ENCODE measurements around the gene ZIC1.

ZIC1 gene

GRCh38 chr3:147409143-147410115 is at the start of gene ZIC1:
ZIC1 (plus strand) TSS chr3:147409365; CDS start chr3:147410113, 748 bp downstream.
- DNase-seq = no peak

DNA sequence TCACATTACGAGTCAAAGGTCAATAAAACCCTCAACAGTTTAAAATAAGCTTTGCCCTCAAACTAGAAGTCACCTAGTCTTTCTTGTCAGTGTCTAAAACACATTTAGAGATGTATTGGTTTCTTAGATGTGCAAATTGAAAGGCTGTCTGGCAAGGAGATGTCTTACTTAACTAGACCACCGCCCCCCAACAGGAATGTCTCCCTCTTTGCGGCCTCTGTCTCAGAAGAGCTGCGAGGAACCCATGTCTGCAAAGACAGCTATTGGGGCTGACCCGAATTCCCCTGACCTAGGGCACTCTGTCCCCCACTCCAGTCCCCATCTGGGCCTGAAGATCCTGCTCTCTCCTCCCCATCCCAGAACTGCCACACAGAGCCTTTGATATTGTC is 49.1 kb upstream of the ZIC1 start:
- DNase-seq = no peak

- DNase-seq = peak in 1 of 2 experiments; percentile 59
Observed at GRCh38 chr3:147360646-147361453, 48.3 kb upstream of the ZIC1 start.

GRCh38 chr3:147361454-147362420 is 47.4 kb upstream of the ZIC1 start:
- peak; percentile 33 to 62 for DNase-seq

GRCh38 chr3:147364771-147365170 is 44.4 kb upstream of the ZIC1 start:
- no peak for DNase-seq

DNA sequence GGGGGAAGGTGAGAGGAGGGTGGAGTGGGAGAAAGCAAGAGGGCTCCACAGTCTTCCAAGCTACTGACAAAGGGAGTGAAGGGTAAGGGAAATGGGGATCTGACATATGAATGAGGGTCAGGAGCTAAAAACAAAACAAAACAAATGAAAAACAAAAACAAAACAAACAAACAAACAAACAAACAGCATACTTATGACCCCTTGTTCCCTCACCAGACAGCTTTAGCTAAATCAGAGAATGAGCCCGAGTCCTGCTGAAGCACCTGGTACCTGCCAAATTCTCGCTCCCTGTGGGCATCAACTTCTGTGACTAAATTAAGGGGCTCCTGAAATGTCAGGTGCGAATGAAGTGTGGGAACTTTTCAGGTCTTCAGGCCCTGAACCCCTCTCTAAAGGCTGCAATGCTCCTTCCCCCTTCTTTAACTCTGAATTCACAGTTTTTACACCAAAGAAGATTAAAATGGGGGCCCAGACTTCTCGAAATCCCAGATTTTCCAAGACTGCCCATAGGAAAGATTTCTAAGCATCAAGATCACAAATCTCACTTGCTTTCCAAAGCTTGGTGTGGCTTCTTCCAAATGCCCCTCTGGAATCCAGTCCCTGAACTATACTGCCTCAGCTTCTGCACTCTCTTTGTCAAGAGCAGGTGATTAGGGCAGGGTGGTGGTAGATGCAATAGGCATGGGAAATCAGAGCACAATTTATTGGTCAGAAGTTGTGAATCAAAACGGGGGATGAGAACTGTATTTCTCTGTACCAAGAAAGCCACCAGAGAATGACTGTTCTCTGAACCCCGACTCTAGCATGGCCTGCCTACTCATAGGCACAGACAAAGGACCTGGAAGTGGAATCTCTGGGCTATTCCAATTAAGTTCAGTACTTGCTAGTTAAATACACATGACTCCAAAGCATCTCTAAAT is 43.7 kb upstream of the ZIC1 start:
- no peak for DNase-seq

GRCh38 chr3:147367676-147368075 is 41.5 kb upstream of the ZIC1 start:
- DNase-seq = no peak

GRCh38 chr3:147368151-147368550 is 41.0 kb upstream of the ZIC1 start:
- DNase-seq = no peak

DNA sequence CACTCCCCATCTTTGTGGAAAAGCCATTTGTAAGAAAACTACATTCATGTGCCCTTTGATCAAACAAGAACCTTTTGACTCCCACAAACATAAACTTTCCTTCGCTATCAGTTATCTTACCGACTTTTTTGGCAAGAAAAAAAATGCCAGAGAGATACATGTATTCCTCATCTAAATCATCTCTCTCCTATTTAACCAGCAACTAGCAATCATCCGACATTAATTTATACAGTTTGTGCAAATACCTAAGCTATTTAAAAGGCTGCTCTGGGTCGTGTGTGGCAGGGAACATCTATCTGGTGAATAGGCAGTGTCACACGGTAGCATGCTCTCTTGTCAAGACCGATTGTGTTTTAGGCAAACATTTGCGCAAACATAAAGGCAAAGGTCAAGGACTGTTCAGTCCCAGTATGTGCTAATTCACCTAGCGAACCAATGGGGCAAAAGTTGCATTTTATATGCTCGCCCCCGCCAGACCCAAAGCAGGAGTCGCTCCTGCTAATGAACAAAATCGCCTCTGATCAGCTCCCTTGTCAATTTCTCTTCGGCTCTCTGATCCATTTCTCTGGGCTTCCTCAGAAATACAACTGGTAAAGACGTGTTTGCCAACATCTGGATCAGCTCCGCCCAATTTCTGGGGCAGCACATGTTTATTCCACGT is 40.5 kb upstream of the ZIC1 start:
- DNase-seq = no peak

GRCh38 chr3:147369231-147369630 is 39.9 kb upstream of the ZIC1 start:
- DNase-seq = no peak

GRCh38 chr3:147369661-147370123 is 39.5 kb upstream of the ZIC1 start:
- no peak for DNase-seq

DNA sequence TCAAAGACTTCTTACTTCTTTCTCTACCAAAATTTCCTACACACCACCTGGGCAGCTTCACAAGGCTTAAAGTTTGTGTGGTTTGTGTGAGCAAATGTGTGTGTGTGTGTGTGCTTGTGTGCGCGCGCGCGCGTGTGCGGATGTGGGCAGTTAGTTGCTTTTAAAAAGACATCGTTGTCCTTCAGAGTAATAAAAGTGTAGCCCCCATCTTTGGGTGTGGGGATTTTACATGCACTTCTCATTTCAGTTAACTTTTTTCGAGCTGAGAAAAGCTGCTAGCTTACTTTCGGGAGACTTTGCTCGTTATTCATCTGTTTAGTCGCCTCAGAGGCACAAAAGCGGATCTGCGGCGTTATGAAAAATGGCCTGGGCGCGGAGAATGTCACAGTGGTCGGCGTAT is 38.8 kb upstream of the ZIC1 start:
- no peak for DNase-seq

GRCh38 chr3:147371140-147371539 is 38.0 kb upstream of the ZIC1 start:
- DNase-seq = no peak

DNA sequence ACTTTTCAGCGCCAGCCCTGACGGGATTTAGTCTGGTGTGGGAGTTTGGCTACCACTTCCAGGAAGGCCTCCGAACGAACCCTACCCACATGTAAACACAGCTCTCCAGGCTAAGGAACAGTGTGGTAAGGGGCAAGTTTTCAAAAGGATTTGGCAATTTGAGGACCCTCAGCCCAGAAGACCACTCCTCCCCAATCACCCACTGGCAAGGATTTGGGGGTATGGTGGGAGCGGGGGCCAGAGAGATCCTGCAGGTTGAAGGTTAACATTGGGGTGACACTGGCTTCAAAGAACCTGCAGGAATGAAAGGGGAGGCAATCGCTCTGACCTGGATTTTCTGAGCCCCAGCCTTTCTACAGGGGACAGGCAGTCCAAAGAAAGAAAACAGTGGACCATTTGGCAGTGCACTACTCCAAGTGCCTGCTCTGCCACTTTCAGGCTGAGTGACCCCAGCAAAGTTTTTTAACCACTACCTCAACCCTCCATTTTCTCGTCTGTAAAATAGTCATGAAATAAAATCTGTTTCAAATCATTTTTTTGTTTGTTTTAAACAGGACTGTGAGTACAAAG is 37.3 kb upstream of the ZIC1 start:
- no peak for DNase-seq

DNA sequence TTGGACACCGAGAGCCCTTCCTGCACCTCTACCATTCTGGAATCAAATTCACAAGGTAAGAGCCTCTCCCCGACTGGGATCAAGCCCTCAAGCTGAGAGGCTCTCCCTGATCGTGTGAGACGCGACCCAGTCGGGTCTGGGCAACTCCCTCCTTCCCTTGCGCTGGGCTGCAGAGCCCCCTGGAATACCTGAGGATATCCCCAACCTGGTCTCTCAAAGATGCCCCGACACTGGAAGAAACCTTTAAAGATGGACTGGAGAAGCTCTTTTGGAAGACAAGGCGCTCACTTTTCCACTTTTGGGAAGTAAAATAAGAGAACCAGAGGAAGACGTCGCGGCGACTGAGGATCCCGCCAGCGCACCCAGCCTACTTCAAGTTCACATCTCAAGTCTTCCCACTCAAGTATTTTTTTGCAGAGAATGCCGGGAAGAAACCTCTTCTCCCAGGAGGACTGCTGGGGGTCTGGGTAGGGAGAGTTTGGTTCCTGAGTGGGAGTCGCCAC is 36.6 kb upstream of the ZIC1 start:
- DNase-seq = no peak

- no peak for DNase-seq
Observed at GRCh38 chr3:147373301-147373700, 35.9 kb upstream of the ZIC1 start.

DNA sequence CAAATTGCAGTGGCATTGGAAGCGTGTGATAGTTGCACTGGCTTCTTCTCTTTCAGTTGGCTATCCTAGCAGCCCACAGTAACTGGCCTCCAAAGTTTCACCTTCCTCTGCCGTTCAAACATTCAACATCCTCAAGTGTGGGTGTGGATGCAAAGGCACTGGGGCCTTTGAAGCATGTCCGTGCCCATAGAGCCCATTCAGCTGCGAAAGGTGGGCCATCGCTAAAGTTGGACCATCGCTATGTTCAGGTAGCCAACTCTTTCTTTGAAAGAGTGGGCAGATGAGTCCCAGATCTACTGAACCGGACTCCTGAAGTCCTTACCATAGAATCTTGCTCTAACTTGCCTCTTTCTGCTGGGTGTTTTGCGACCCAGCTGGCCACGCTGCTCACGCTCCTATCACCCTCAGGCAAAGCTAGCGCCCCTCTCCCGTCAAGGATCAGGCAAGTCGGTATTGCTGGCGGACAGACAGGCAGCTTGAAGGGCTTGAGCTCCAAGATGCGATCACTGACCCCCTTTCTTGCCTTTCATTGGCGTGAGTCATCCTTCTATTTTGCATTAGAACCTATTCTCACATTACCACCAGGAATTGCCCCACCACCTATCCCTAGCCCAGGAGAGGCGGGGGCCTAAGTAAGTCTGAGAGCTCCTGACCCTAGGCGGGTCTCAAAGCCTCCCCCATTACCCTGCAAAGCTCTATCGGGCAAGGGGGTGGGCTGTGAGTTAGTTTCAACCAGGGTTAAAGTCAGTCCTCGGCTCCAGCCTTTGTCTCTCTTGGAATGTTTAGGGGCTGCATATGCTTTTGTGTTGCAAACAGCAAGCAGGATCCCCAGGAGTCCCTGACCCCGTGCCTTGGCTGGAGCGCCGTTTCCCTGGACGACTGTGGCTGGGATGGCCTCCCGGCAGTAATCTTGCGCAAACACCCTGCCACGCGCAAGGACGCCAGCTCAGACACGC is 31.5 kb upstream of the ZIC1 start:
- DNase-seq = no peak

- no peak for DNase-seq
Observed at GRCh38 chr3:147379651-147380050, 29.5 kb upstream of the ZIC1 start.

GRCh38 chr3:147380387-147380951 is 28.7 kb upstream of the ZIC1 start:
- no peak for DNase-seq

All from NCI-H526 (cell line).